Osteoblast (primary cell): Measurements from ENCODE around the gene CD96. TPM values are rescaled to one million over a fixed set of nuclear protein-coding genes. Genes with fewer than 3 reads are reported as not detected.

Source experiments
- DNase-seq: peaks from one replicate; pipeline ENCODE4 v3.0.0; 2011; ENCODE audit warnings: low spot score, mixed read lengths; ENCODE audit not compliant: insufficient read length; ENCODE audit errors: missing footprints
- H2AFZ ChIP-seq: 2 replicates; pipeline ENCODE4 v1.6.0; 2011; ENCODE audit warnings: mild to moderate bottlenecking, low read length
- H3K27ac ChIP-seq: 2 replicates; pipeline ENCODE4 v1.5.1; 2011; ENCODE audit warnings: mild to moderate bottlenecking, low read depth, low read length, moderate library complexity
- H3K27me3 ChIP-seq: 2 replicates; pipeline ENCODE4 v1.6.0; 2012; ENCODE audit warnings: mild to moderate bottlenecking, control low read depth, inconsistent platforms, low read length, moderate library complexity; ENCODE audit not compliant: insufficient read depth
- H3K36me3 ChIP-seq: 2 replicates; pipeline ENCODE4 v1.5.1; 2011; ENCODE audit warnings: mild to moderate bottlenecking, low read length, control low read depth, moderate library complexity; ENCODE audit not compliant: insufficient read depth
- H3K4me1 ChIP-seq: 2 replicates; pipeline ENCODE4 v1.5.1; 2011; ENCODE audit warnings: mild to moderate bottlenecking, low read length, control low read depth, moderate library complexity; ENCODE audit not compliant: insufficient read depth
- H3K4me2 ChIP-seq: 2 replicates; pipeline ENCODE4 v1.6.0; 2011; ENCODE audit warnings: mild to moderate bottlenecking, low read length; ENCODE audit not compliant: insufficient read depth
- H3K4me3 ChIP-seq: fragments of 200-600 bp; sonication (generic); 3 replicates; pipeline ENCODE4 v1.5.1; 2012; ENCODE audit warnings: mild to moderate bottlenecking, low read length, inconsistent platforms; ENCODE audit not compliant: insufficient read depth
- H3K79me2 ChIP-seq: 2 replicates; pipeline ENCODE4 v1.6.0; 2012; ENCODE audit warnings: mild to moderate bottlenecking, low read length, control low read depth, inconsistent platforms; ENCODE audit not compliant: insufficient read depth
- H3K9me3 ChIP-seq: 2 replicates; pipeline ENCODE4 v1.5.1; 2011; ENCODE audit warnings: low read depth, low read length, control low read depth
- H4K20me1 ChIP-seq: 2 replicates; pipeline ENCODE4 v1.6.0; 2012; ENCODE audit warnings: mild to moderate bottlenecking, low read length, control low read depth; ENCODE audit not compliant: insufficient read depth
- CTCF ChIP-seq: IDR thresholded peaks from 2 replicates; pipeline ENCODE4 v1.5.1; 2011; ENCODE audit warnings: mild to moderate bottlenecking, low read depth, low read length, moderate library complexity; ENCODE audit errors: extremely low read depth
- total RNA-seq: library from RNA; depleted of rRNA; stranded (reverse); fragments of >200 nt; gene quantifications from 2 replicates; pipeline ENCODE4 v1.2.3, GENCODE V29; 2012

Gene CD96
- under 0.01 TPM in 1 of 2 replicates, not detected in the other for total RNA-seq

- H3K36me3 ChIP-seq, result no peaks in the 10 kb centered on the region
- H3K79me2 ChIP-seq, result no peaks in the 10 kb centered on the region
- H3K27ac ChIP-seq, result no peak within 1 kb of the TSS
- no peak within 1 kb of the TSS for H3K4me2 ChIP-seq
- H4K20me1 ChIP-seq, result no peaks in the 10 kb centered on the region
- TF ChIP-seq CTCF, result no peak
- H3K4me1 ChIP-seq, result peaks cover 15% of the 10 kb centered on the region
- no peaks in the 10 kb centered on the region for H3K27me3 ChIP-seq
- H2AFZ ChIP-seq, result peak within 1 kb of the TSS; percentile 1
- H3K4me3 ChIP-seq, result no peak within 1 kb of the TSS
- H3K9me3 ChIP-seq, result no peaks in the 10 kb centered on the region
- DNase-seq, result no peak
Observed at GRCh38 chr3:111541911-111542483, at the start of gene CD96. Gene CD96, plus strand, starts transcription at chr3:111542197. Its CDS starts 52 bp downstream, at chr3:111542249.

- no peaks in the 10 kb centered on the region for H3K4me1 ChIP-seq
- H3K9me3 ChIP-seq, result no peaks in the 10 kb centered on the region
- H3K4me2 ChIP-seq, result no peak overlapping the region
- no peaks in the 10 kb centered on the region for H3K27me3 ChIP-seq
- H3K4me3 ChIP-seq, result no peak overlapping the region
- H4K20me1 ChIP-seq, result no peaks in the 10 kb centered on the region
- H2AFZ ChIP-seq, result no peak overlapping the region
- no peak overlapping the region for H3K27ac ChIP-seq
- TF ChIP-seq CTCF, result no peak
- H3K36me3 ChIP-seq, result no peaks in the 10 kb centered on the region
- DNase-seq, result no peak
- H3K79me2 ChIP-seq, result no peaks in the 10 kb centered on the region
Observed at GRCh38 chr3:111493276-111493675, 48.7 kb upstream of the CD96 start.

- Histone ChIP-seq H3K4me3 (no peak overlapping the region), H4K20me1 (no peaks in the 10 kb centered on the region), H3K9me3 (no peaks in the 10 kb centered on the region), H3K4me2 (no peak overlapping the region), H3K27me3 (no peaks in the 10 kb centered on the region), H2AFZ (no peak overlapping the region), H3K27ac (no peak overlapping the region), H3K36me3 (no peaks in the 10 kb centered on the region), H3K4me1 (no peaks in the 10 kb centered on the region), H3K79me2 (no peaks in the 10 kb centered on the region)
- DNase-seq, result no peak
- TF ChIP-seq CTCF, result no peak
Observed at GRCh38 chr3:111496894-111497559, 45.0 kb upstream of the CD96 start.

- no peak overlapping the region for H3K4me3 ChIP-seq
Observed at GRCh38 chr3:111498022-111498421, 44.0 kb upstream of the CD96 start.

More at GRCh38 chr3:111498022-111498421, 44.0 kb upstream of the CD96 start:
- H3K4me1 ChIP-seq, result no peaks in the 10 kb centered on the region
- H3K9me3 ChIP-seq, result no peaks in the 10 kb centered on the region
- no peaks in the 10 kb centered on the region for H3K36me3 ChIP-seq
- H4K20me1 ChIP-seq, result no peaks in the 10 kb centered on the region
- TF ChIP-seq CTCF, result no peak
- no peaks in the 10 kb centered on the region for H3K27me3 ChIP-seq
- H3K4me2 ChIP-seq, result no peak overlapping the region
- no peak overlapping the region for H3K27ac ChIP-seq
- H3K79me2 ChIP-seq, result no peaks in the 10 kb centered on the region
- H2AFZ ChIP-seq, result no peak overlapping the region
- DNase-seq, result no peak
